GM19452 (cell line): ENCODE data around the gene CSGALNACT2.
"Not testable (repeated sequence)": the region's sequence is repeated elsewhere in the genome, so short reads cannot be mapped to it uniquely, and the experiment has no call there.

ENCODE experiments used
- ATAC-seq: cut with Tn5 transposase; IDR thresholded peaks from one replicate; pipeline ENCODE4 v1.9.1; 2021; ENCODE audit not compliant: unreplicated experiment

The CSGALNACT2 gene

DNA sequence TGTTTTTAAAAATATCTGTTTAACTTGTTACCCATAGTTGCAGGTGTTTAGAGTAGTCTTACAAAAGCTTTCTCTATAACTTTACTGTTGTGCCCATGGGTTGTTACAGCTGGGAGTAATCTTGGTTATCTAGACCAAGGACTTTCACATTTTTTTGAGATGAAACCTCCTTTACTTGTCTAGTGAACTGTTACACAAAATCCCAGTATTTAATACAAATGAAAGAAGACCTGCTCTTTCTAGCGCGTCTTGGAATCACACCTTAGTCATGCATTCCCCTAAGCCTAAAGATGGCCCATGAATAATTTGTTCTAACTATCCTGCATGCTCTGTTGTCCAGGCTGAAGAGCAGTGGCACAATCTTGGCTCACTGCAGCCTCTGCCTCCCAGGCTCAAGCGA is 38.0 kb downstream of the CSGALNACT2 start:
- ATAC-seq, result no peak

DNA sequence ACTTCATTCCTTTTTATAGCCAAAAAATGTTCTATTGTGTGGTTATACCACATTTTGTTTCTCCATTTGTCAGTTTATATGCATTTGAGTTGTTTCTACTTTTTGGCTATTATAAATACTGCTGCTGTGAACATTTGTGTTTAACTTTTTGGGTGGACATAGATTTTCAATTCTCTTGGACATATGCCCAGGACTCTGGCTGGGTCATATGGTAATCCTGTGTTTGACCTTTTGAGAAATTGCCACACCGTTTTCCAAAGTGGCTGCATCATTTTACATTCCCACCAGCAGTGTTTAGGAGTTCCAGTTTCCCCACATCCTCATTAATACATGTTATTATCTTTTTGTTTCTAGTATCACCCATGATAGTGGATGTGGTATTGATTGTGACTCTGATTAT is 39.4 kb downstream of the CSGALNACT2 start:
- ATAC-seq, result no peak

DNA sequence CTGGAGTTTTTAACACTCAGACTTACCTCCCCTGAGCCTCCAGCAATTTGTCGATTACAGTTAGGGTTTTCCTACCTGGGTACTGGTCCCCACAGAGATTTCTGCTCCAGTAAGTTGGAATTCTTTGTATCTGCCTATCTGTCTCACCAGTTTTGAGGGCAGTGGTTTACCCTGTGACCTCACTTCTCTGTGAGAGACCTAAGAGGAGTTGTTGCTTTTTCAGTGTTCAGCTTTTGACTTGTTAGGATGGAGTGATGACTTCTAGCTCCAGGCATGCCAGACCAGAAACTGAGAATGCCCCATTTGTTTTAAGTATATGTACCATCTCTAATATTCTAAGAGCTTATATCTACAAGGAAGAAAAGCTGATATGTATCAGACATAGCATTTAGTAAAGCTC is 42.9 kb downstream of the CSGALNACT2 start:
- no peak for ATAC-seq

DNA sequence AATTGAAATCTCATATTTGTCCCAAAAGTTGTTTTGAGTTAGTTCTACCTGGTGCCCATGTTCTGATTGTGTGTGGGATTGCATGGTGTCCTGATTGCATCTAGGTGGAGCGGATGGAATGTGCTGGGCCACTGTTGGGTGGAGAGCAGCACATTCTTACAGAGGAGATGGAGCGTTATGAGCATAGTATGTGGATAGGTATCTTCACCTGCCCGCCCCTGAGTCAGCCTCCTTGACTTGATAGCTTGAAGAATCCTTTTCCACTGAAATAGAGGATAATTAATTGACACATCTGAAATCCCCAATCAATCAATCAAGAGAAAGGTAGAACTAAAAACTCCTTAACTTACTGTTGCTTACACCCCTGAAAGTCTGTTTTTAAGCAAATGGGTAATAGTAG is 45.5 kb downstream of the CSGALNACT2 start:
- ATAC-seq, result not testable (repeated sequence)

DNA sequence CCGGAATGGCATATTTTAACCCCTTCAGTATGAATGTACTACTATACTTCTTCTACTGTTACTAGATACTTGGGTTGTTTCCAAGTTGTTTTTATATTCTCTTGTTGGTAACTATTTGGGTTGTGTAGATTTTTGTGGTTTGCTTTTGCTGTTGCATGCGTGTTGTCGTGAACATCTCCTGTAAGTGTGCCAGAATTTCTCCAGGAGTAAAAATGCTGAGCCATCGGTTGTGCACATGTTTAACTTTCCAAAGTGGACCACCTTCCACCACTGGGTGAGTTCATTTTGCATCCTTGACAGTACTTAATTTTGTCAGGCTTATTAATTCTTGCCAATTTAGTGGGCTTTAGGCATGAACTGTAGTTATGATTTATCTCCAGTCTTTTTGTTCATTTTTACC is 47.9 kb downstream of the CSGALNACT2 start:
- no peak for ATAC-seq

DNA sequence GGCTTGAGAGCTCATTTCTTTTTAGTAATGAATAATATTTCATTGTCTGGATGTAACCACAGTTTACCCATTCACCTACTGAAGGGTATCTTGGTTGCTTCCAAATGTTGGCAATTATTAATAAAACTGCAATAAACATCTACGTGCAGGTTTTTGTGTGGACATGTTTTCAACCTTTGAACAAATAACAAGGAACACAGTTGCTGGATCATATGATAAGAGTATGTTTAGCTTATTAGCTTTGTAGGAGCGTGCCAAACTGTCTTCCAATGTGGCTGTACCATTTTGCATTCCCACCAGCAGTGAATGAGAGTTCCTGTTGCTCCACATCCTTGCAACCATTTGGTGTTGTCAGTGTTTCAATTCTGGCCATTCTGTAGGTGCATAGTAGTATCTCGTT is 49.0 kb downstream of the CSGALNACT2 start:
- ATAC-seq, result no peak

DNA sequence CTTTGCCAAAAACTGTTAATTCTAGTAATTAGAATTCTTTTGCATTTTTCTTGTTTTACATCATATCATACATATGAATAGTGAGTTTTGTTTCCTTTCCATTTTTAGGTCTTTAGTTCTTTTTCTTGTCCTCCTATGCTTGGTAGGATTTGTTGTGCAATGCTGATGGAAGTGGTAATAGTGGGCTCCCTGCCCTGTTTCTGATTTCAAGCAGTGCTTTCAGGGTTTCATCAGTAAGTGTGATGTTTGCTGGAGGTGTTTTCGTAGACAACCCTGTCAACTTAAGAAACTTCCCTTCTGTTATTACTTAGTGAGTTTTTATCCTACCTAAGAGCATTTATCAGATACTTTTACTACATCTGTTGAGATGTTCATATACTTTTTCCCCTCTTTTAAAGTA is 50.5 kb downstream of the CSGALNACT2 start:
- no peak for ATAC-seq

DNA sequence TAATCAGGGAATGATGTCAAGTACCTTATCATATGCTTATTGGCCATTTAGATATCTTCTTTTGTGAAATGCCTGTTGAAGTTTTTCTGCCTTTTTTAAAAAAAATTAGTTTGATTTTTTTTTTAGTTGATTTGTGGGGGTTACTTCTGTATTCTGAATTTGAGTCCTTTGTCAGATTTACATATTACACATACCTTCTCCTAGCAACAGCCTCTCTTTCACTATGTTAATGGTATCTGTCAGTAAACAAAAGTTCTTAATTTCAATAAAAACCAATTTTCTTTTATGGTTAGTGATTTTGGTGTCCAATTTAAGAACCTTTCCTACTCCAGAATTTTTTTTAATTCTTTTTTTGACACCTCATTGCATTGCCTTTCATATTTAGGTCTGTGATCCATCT is 52.0 kb downstream of the CSGALNACT2 start:
- no peak for ATAC-seq

DNA sequence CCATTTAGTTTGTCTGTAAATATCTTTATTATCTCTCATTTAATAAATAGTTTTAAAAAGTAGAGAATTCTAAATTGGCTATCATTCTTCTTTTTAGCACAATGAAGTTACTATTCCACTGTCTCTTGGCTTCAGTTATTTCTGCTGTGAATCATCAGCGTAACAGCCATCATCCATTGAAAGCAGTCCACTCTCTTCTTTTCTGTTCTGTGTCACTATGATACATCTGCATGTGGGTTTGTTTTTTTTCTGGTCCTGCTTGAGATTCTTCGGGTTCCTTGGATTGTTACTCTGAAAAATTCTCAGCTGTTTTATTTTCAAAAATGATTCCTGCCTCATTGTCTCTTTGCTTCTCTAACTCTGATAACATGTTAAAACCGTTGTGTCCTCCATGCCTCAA is 52.5 kb downstream of the CSGALNACT2 start:
- no peak for ATAC-seq

DNA sequence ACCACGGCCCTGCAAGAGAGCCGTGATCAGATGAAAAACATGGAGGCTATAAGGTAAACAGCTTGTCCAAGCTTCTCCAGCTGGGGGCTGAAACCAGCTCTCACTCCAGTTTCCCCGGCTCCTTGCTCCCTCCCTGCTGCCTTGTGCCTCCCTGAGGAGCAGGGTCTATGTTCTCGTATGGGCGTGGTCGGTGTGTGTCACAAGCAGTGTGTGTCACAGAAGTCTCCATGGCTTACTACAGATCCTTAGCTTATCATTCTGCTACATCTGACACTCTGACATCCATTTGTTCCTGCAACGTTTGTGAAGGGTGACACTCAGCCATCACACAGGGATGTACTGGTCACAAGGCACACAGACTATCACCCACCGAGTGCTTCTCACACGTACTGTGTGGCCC is 54.6 kb downstream of the CSGALNACT2 start:
- no peak for ATAC-seq

DNA sequence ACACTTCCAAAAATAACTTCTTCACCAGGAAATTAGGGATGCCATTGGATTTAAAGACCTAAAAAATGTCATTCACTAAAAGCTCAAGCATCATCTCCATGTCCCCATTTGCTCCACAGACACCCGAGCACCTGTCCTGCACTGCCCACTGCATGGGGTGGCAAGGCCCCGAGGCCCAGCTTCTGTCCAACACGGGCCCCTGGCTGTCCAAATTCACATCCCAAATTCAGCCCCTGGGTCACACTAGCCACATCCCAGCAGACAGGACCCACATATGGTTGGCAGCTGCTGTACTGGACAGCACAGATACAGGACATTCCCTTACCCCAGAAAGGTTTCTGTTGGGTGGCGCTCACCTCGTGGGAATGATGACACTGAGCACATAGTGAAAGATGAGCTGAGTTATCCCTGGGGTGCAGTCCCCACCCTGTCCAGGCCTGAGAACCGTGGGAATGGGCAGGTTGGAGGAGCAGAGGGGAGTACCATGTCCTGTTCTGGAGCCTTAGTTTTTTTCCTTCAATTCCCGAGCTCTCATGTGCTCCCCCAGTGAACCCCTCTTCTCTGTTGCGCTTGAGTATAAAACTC is 55.3 kb downstream of the CSGALNACT2 start:
- ATAC-seq, result no peak

DNA sequence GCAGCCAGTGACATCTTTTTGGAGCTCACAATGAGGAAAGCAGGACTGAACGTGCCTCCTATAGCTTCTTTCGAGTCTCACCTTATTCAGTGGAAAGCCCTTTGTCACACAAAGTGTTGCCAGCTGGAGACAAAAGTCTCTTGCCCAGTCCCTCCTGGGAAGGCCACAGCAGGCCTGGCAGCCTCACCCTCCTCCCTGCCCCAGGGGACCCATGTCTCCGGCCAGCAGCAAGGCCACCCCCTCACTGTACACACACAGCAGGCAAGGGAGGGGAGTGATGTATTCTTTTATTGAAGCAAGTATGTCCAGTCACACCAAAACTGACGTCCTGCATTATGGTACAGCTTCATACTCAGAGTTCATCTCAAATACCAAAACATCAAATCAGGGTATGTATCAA is 56.0 kb downstream of the CSGALNACT2 start:
- no peak for ATAC-seq

DNA sequence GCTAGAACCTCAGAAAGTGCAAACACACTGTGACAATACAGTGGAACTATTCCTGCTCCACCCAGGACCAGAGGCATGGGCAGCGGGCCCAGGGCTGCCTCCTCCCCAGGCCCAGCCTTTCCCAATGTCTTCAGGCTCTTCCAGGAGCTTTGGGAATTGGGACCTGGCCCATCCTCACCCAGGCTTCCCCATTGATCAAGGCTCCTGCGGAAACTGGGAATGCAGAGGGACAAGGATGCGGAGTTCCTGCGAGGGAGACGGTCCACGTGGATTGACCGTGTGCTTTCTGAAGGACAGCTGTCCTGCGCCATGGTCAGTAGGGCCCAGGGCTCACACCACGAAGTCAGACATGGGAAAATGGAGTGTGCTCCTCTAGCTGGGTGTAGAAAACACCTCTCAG is 56.6 kb downstream of the CSGALNACT2 start:
- ATAC-seq, result no peak

DNA sequence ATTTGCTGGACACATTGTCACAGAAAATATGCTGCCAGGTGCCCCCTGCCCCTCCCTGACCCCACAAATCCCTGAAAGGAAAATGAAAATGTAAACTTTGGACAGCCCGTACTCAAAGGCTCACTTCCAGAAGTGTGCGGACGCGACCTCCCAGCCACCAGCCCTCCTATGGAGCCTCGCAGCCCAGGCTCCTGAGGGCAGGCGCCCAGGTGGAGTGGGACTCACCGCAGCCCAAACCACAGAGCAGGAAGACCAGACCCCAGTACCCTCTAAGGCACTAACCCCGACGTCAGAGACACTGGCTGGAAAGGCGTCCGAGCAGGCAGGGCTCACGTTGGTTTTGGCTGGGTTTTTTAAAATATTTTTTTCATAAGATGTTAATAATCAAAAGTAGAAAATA is 57.3 kb downstream of the CSGALNACT2 start:
- ATAC-seq, result no peak

DNA sequence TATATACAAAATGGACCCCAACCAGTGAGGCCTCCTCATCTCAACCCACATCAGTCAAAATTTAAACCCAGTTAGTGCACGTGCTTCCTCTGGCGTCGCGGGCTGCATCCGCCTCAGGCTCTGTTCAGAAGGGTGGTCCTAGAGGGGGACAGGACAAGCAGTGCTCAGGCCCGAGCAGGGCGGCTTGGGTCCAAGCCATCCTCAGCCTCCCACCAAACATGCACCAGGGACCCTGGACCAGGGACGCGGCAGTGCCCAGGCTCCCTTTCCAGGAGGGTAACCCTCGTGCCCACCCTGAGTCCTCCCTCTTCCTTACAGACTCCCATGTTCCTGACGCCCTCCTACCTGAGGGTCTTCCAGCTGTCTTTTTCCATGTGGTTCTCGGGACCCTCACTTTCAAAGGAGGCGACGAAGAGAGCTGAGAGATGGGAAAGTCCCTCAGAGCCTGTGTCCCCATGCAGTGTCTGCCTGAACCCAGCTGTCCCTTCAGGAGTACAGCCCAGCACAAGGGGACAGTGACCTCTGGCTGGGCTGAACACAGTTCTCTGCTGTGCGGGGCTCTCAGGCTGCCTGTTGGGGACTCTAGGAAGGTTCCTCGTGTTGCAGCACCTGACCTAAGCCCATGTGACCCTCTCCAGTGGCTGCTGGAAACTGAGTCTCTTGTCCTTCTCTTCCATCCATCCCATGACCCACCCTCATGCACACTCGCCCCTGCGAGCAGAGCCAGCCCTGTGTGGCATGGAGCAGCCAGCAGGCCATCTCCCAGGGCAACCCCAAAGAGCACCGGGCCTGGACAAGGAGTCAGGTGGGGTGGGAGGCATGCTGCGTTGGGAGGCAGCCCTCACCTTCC is 58.1 kb downstream of the CSGALNACT2 start:
- ATAC-seq, result no peak

DNA sequence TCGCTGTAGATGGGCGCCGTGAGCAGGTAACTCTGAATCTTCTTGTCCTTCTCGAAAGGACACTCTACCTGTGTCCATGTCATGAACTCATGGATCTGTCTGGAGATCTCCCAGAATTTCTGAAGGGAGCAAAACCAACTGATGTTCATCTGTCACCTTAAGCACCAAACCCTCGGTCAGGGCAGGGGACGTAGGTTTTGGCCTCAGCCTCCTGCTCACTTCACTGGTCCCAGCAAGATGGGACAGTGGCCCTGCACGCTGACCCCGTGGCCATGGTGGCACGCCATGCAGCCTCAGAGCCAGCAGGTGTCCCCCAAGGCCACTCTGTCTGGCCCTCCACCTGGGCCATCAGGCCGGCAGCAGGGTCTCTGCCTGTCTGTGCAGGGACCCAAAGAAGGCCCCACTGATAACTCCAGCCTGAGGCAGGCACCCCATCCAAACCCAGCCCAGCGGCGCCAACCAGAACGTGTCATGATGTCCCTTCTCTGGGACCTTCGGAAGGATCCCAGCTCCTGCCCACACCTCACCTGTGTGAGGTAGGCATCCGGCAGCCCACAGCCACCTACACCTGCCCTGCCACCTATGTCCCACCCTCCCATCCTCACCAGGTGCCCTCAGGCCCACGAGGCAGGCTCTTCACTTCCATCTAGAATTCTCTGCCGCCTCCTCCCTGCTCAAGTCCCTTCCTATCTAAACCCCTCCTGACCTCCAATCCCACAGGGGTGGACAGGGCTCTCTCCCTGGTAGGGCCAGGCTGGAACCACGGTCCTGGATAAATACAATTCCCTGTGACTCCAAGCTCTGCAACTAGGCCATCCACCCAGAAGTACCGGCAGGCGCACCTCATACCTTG is 59.0 kb downstream of the CSGALNACT2 start:
- ATAC-seq, result no peak

DNA sequence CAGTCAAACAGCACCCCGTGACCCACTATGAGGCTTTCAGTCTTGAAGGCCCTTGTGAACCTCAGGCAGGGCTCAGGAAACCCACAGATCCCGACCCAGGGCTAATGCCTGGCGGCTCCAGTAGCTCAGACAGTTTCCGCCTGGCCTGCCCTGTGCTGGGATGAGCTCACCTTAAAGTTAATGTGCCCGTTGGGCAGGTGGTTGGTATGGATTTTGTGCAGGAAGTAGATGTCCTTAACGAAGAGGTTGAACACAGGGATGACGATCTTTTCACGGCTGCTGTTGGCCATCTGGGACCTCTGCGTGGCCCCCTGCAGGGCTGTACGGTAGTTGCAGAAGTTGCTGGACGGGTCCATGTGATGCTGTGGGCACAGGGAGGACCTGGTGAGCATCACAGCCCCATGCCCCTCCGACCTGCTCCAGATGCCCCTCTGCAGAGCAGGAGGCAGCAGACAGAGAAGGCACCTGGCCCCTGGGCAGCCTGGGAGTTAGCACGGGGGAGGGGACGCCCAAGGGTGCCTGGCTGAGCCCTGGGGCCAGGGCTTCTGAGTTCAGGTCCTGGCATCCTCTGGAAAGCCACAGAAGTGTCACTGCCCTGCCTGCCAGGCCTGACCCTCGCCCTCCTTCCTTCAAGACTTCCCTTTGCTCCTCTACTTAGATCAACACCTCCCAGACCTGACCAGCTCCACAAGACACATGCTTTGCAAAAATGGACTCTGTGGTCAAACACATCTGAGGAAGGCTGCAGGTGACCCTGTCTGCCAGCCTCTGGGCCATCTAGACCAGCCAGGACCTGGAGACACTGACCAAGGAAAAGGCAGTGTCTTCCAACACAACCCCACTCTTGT is 59.8 kb downstream of the CSGALNACT2 start:
- ATAC-seq, result no peak

DNA sequence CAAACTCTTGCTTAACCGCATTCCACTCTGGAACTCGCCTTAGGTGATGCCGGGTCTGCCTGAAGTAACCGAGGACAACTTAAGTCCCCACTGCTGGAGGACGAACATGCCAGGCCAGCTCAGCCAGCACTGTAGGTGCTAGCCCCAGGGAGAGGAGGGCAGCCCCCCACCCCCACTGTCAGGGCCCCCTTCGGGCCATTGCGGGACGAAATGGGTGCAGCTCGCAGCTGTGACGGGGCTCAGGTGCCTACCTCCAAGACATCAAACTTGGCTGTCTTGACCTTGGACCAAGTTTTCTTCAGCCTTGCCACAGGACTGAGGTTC is 60.4 kb downstream of the CSGALNACT2 start:
- no peak for ATAC-seq

DNA sequence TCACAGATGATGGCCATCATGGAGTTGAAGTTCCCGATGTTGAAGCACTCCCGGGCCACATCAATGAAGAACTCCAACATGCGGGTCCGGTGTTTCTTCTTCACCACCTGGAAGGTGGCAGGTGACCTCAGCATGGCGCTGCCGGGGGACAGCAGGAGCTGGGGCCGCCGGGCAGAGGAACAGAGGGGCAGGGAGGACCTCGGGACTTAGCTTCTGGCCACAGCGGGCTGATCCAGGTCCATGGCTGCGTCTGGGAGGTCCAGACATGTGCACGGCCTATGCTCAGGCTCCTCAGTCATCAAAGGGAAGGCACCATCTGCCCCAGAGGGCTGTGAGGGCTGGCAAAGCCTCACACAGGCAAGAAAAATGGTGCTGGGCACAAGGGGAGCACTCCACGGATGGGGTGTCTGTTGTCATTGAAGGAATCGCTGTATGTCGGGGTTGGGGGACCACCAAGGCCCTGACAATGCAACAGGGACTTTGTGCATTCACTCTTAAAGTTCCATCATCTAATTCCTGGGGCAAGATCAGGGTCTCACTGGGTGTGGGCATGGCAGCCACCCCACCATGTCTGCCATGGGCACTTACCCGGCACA is 60.9 kb downstream of the CSGALNACT2 start:
- ATAC-seq, result no peak

DNA sequence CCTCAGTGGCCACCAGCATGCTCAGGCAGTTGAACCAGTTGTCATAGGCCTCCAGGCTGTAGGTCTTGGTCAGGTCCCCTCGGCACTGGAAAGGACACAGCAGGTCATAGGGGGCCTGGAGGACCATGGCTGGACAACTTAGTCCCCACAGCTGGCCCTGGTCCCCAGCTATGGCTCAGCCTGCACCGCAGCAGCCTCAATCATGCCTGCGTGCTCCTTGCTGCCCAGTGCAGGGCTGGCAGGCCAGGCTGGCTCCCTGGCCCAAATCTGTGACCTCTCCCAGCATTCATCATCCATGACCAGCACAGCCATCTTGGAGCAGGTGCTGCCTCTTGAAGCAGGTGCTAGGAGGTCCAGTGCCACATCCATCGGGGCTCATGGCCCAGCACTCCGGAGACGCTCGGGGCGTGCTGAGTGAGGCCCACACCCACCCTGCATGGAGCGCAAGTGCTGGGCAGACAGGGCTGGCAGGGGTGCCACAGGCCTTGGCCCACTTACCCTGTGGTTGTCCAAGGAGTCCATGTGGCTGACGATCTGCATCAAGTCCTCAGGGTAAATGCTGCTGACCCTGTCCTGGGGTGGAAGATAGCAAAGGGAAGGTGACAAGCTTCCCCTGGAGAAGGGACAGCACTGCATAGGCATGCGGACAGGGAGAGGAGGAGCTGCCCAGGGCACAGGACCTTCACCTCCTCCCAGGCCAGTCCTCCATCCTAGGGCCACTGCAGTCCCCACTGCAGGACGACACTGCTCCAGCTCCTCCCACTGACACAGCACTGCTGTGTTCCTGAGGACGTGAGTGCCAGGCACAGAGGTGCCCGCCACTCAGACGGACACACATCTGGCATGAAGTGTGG is 61.7 kb downstream of the CSGALNACT2 start:
- no peak for ATAC-seq
